HepG2 (cell line): ENCODE measurements around the gene P3H3.

Experiments used
- ARHGAP35 ChIP-seq: sonication (generic); formaldehyde crosslinking; IDR thresholded peaks from 2 replicates; pipeline ENCODE4 v1.9.0; 2022; ENCODE audit warnings: mild to moderate bottlenecking, inconsistent platforms, moderate library complexity, missing genetic modification reagents, borderline replicate concordance
- RBM39 ChIP-seq: fragments of 200-400 bp; formaldehyde crosslinking; IDR thresholded peaks from one replicate; pipeline ENCODE4 v1.6.1; 2018; ENCODE audit warnings: antibody characterized with exemption, mild to moderate bottlenecking, low read depth, low read length; ENCODE audit not compliant: poor library complexity, severe bottlenecking
- SMAD1 ChIP-seq: sonication (generic); formaldehyde crosslinking; IDR thresholded peaks from 2 replicates; pipeline ENCODE4 v1.4.0; 2020; ENCODE audit warnings: missing genetic modification reagents, low read depth, mild to moderate bottlenecking, borderline replicate concordance
- SUZ12 ChIP-seq: fragments of 150-350 bp; IDR thresholded peaks from 2 replicates; pipeline ENCODE4 v1.6.1; 2014; ENCODE audit warnings: low read depth, low read length
- TAF1 ChIP-seq: sonication (generic); formaldehyde crosslinking; IDR thresholded peaks from 2 replicates; pipeline ENCODE4 v1.4.0; 2020; ENCODE audit warnings: missing genetic modification reagents
- ZNF10 ChIP-seq: sonication (generic); formaldehyde crosslinking; IDR thresholded peaks from 2 replicates; pipeline ENCODE4 v1.4.0; 2020; ENCODE audit warnings: mild to moderate bottlenecking, low read depth, missing genetic modification reagents, borderline replicate concordance
- TF ChIP-seq, protein P1 (sequence below): sonication (generic); formaldehyde crosslinking; IDR thresholded peaks from 2 replicates; pipeline ENCODE4 v1.5.0; 2020; ENCODE audit warnings: mild to moderate bottlenecking, missing genetic modification reagents, moderate library complexity
- TF ChIP-seq, protein P2 (sequence below): sonication (generic); formaldehyde crosslinking; conservative IDR thresholded peaks from 2 replicates; pipeline ENCODE4 v1.4.0; 2020; ENCODE audit warnings: missing genetic modification reagents

DNA sequence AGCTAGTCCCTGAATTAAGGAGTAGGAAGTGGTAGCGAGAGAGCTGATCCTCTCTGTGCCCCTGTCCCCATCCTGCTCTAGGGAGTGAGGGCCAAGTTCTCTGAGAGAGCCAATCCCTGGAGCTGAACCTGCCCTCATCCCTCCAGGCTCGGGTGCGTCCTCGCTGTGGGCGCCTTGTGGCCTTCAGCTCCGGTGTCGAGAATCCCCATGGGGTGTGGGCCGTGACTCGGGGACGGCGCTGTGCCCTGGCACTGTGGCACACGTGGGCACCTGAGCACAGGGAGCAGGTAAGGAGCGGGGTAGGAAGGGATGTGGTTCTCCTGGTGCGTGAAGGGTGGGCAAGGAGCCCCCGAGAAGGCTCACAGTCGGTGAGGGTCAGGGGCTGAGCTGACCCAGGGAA is 10.6 kb downstream of the P3H3 start:
- TF ChIP-seq, protein P1, sequence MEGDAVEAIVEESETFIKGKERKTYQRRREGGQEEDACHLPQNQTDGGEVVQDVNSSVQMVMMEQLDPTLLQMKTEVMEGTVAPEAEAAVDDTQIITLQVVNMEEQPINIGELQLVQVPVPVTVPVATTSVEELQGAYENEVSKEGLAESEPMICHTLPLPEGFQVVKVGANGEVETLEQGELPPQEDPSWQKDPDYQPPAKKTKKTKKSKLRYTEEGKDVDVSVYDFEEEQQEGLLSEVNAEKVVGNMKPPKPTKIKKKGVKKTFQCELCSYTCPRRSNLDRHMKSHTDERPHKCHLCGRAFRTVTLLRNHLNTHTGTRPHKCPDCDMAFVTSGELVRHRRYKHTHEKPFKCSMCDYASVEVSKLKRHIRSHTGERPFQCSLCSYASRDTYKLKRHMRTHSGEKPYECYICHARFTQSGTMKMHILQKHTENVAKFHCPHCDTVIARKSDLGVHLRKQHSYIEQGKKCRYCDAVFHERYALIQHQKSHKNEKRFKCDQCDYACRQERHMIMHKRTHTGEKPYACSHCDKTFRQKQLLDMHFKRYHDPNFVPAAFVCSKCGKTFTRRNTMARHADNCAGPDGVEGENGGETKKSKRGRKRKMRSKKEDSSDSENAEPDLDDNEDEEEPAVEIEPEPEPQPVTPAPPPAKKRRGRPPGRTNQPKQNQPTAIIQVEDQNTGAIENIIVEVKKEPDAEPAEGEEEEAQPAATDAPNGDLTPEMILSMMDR, result no peak
- TF ChIP-seq TAF1 (CRISPR knock-in tag) (no peak), SUZ12 (no peak), ARHGAP35 (CRISPR knock-in tag) (no peak), ZNF10 (CRISPR knock-in tag) (no peak), RBM39 (no peak), SMAD1 (CRISPR knock-in tag) (no peak)
- TF ChIP-seq, protein P2, sequence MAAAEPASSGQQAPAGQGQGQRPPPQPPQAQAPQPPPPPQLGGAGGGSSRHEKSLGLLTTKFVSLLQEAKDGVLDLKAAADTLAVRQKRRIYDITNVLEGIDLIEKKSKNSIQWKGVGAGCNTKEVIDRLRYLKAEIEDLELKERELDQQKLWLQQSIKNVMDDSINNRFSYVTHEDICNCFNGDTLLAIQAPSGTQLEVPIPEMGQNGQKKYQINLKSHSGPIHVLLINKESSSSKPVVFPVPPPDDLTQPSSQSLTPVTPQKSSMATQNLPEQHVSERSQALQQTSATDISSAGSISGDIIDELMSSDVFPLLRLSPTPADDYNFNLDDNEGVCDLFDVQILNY (CRISPR knock-in tag), result no peak
